ENCODE measurements around the gene SFXN4.
"Not testable (repeated sequence)": the region's sequence is repeated elsewhere in the genome, so short reads cannot be mapped to it uniquely, and the experiment has no call there.

SFXN4 gene

GRCh38 chr10:119190954-119191785 is 25.7 kb upstream of the SFXN4 start:
- DNase-seq (ENCODE audit: low spot score): no peak

GRCh38 chr10:119190353-119190752 is 24.8 kb upstream of the SFXN4 start:
- DNase-seq (ENCODE audit: low spot score): peak; percentile 75

GRCh38 chr10:119189811-119190282 is 24.3 kb upstream of the SFXN4 start:
- no peak for DNase-seq (ENCODE audit: low spot score)

DNA sequence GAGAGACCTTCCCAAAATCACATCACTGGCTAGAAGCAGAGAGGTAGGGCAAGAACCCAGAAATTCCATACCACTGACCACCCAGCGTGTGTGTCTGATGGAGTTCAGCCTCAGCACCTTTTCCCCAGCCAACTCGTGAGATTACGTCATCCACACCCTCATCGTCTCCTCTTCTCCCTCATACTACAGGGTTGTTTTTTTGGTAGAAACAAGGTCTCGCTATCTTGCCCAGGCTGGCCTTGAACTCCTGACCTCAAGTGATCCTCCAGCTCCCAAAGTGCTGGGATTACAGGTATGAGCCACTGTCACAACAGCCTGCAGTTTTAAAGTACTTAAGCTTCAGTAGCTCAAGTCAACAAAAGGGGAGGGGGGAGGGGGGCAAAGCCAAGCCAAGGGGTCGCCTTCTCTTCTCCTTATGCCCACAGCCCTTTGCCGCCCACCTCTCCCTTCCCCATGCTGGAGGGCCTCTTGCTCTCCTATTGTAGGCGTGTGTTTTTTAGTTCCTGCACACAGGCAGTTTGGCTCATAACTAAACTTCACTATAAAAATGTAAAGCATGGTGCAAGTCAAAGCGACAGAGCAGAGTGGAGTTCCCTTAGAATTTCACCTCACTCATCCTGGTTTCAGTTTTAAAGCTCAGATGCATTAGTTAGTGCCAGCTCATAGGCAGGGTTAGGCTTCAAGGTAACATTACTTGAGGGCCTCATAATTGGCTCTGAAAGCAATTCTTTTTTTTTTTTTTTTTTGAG is 18.3 kb upstream of the SFXN4 start:
- no peak for DNase-seq (ENCODE audit: low spot score)

- DNase-seq (ENCODE audit: low spot score): not testable (repeated sequence)
Measured at GRCh38 chr10:119180850-119181400, 15.4 kb upstream of the SFXN4 start.

GRCh38 chr10:119178372-119179119 is 13.0 kb upstream of the SFXN4 start, which contains the start of gene PRDX3:
TSS of gene PRDX3 (minus strand) at chr10:119178812. CDS start at chr10:119178790, 22 bp downstream.
- peak; percentile 85 for DNase-seq (ENCODE audit: low spot score)

DNA sequence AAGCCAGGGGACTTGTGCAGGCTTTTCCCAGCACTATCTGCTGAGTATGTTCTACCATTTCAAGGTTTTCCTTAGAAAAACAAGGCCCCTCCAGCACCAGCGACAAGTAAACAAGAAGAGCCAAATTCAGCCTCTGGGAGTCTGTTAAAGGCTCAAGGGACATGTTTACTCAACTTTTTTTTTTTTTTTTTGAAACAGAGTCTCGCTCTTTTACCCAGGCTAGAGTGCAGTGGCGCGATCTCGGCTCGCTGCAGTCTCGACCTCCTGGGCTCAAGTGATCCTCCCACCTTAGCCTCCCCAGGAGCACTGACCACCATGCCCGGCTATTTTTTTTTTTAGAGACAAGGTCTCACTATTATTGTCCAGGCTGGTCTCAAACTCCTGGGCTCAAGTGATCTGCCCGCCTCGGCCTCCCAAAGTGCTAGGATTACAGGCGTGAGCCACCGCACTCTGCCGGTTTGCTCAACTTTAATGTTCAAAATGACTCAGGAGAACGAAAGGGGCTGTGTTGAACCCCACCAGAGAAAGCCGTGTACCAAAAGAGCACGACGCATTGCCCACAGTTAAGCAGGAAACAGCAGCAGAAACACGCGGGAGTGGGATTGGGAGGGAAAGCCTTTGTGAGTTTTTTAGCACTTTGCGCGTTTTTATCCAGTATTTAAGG is 12.3 kb upstream of the SFXN4 start:
- no peak for DNase-seq (ENCODE audit: low spot score)

DNA sequence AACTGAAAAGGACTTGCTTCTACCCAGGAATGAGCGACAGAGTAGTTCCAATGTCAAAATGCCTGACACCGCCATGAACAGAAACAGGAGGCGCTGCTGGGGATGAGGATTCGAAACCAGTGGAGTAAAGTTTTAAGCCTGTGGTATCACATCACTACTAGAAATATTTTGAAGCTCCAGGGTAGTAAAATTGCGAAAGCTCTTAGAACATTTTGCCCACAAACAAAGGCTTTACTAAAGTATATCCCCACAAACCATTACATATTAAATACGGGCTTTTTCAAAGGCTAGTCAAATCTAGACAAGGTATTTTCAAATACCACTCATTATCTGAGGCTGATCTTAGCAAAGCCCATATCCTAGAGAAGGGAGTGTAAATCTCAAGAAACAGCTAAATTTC is 10.7 kb upstream of the SFXN4 start:
- DNase-seq (ENCODE audit: low spot score): no peak

- DNase-seq (ENCODE audit: low spot score): no peak
Measured at GRCh38 chr10:119174109-119174508, 8.6 kb upstream of the SFXN4 start.

DNA sequence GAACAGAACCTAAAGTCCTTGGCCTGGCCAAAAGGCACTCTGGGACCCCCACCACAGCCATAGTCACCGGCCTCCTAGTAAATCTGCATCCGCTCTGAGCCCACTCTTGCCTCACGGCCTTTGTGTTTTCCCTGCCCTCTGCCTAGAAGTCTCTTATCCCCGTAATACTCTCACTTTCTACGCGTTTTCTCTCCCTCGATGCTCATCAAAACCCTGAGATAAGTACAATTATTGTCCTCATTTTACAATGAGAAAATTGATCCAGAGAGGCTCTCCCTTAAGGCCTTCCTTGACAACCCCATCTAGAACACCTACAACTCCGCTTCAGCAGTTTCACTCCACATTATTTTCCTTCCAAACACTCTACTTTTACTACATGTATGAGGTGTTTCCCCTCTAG is 1.5 kb upstream of the SFXN4 start:
- DNase-seq (ENCODE audit: low spot score): no peak

DNA sequence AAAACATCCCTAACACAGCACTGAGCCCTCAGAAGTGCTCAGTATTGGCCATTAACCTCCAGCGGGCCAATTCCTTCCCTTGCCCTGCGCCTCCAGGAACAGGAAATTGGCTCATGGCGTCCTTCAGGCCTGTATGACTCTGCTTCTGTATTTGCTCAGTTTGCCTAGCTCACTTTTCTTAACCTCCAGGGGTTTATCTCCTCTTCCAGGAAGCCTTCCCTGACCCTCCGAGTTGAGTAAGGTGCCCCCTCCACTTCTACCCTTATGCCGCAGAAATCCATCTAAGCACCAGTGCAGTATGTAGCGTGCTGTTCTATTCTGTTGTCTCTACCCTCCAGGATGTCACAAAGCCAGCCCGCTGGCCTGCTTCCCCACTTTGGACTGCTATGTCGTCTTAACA is 1.1 kb upstream of the SFXN4 start:
- peak; percentile 55 for DNase-seq (ENCODE audit: low spot score)

DNA sequence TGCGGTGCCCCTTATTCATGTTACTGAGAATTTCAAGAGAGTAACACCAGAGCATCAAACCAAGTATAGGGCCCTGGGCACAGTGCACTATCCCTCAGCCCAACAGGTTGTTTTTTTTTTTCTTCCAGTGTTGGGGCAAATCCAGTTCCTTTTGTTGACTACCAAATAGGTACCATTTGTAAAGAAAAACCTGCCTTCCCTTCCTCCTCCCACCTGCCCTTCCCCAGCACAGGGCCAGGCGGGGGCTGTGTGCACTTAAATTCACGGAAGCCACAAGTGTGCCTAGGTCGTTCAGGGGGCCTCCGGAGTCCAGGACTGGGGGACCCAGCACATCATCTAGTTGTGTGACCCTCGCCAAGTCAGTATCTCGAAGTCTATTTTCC is 595 bp upstream of the SFXN4 start:
- DNase-seq (ENCODE audit: low spot score): no peak

- DNase-seq (ENCODE audit: low spot score): no peak
Measured at GRCh38 chr10:119162452-119163092, 2.9 kb downstream of the SFXN4 start.

GRCh38 chr10:119161680-119162451 is 3.6 kb downstream of the SFXN4 start:
- no peak for DNase-seq (ENCODE audit: low spot score)

GRCh38 chr10:119159332-119159731 is 6.2 kb downstream of the SFXN4 start:
- no peak for DNase-seq (ENCODE audit: low spot score)

GRCh38 chr10:119153661-119154060 is 11.9 kb downstream of the SFXN4 start:
- no peak for DNase-seq (ENCODE audit: low spot score)

- no peak for DNase-seq (ENCODE audit: low spot score)
Measured at GRCh38 chr10:119153041-119153440, 12.5 kb downstream of the SFXN4 start.

DNA sequence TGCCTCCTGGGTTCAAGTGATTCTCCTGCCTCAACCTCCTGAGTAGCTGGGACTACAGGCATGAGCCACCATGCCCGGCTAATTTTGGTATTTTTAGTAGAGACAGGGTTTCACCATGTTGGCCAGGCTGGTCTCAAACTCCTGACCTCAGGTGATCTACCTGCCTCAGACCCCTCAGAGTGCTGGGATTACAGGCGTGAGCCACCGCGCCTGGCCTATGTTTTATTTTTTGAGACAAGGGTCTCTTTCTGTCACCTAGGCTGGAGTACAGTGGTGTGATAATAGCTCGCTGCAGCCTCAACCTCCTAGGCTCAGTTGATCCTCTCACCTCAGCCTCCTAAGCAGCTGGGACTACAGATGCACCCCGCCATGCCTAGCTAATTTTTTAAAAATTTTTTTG is 13.9 kb downstream of the SFXN4 start:
- DNase-seq (ENCODE audit: low spot score): not testable (repeated sequence)

GRCh38 chr10:119149729-119150128 is 15.8 kb downstream of the SFXN4 start:
- no peak for DNase-seq (ENCODE audit: low spot score)

DNA sequence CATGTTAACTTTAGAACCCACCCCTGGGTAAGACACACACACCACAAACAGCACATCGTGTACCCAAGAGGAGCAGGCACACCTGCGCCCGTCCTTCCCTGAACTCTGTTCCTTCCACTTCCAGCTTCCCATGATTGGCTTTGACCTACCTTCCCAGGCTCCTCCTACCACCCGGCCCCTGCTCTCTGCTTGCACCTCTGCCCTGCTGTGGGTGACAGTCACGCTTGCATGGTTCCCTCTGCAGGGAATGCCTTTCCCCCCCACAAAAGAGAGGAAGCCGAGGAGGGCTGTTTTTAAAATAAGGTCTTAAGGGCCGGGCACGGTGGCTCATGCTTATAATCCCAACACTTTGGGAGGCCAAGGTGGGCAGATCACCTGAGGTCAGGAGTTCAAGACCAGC is 16.4 kb downstream of the SFXN4 start:
- DNase-seq (ENCODE audit: low spot score): no peak

All from kidney capillary endothelial cell (primary cell).